IMR-90 (cell line): ENCODE measurements around the gene CCNG1. TPM values are rescaled to one million over a fixed set of nuclear protein-coding genes. Genes with fewer than 3 reads are reported as not detected.

Source experiments
- ATAC-seq: fragments of 200-7000 bp; cut with Tn5 transposase; 2 replicates; pipeline ENCODE4 v1.9.1; 2020; ENCODE audit warnings: low read depth, mild to moderate bottlenecking, moderate library complexity
- BruUV-seq: library from RNA; stranded (reverse); fragments of 400-500 nt; replicated peaks from 2 replicates; lab custom pipeline; 2021; lab: Mats Ljungman, UMichigan
- CTCF ChIA-PET: fragments of 300-600 bp; formaldehyde crosslinking; extraction: SDS; loops from one replicate; lab custom pipeline; 2021; ENCODE audit warnings: antibody characterized with exemption; lab: Yijun Ruan, JAX
- POLR2A ChIA-PET: fragments of 300-600 bp; sonication (Branson Sonifier 250); formaldehyde crosslinking; loops from one replicate; lab custom pipeline; 2022; ENCODE audit warnings: antibody characterized with exemption; ENCODE audit not compliant: unreplicated experiment; lab: Charles Lee
- DNase-seq: peaks from one replicate; pipeline ENCODE4 v3.0.0; 2013
- H2AFZ ChIP-seq: replicated peaks from 2 replicates; pipeline ENCODE3; 2013; ENCODE audit warnings: low read length, mild to moderate bottlenecking; ENCODE audit not compliant: poor library complexity
- H2AK5ac ChIP-seq: 2 replicates; pipeline ENCODE4 v1.6.1; 2013; ENCODE audit warnings: low read depth, low read length, inconsistent platforms
- H2AK9ac ChIP-seq: replicated peaks from 2 replicates; pipeline ENCODE3; 2013; ENCODE audit warnings: mild to moderate bottlenecking, low read depth, low read length, moderate library complexity; ENCODE audit not compliant: poor library complexity
- H2BK120ac ChIP-seq: 2 replicates; pipeline ENCODE4 v1.6.1; 2013; ENCODE audit warnings: low read depth, low read length, inconsistent platforms
- H2BK15ac ChIP-seq: 3 replicates; pipeline ENCODE4 v1.6.1; 2013; ENCODE audit warnings: low read depth, low read length, inconsistent platforms
- H2BK20ac ChIP-seq: 2 replicates; pipeline ENCODE4 v1.6.1; 2013; ENCODE audit warnings: low read depth, mild to moderate bottlenecking, inconsistent platforms, low read length, moderate library complexity
- H2BK5ac ChIP-seq: 2 replicates; pipeline ENCODE4 v1.6.1; 2013; ENCODE audit warnings: mild to moderate bottlenecking, low read depth, low read length, inconsistent platforms; ENCODE audit not compliant: poor library complexity, severe bottlenecking
- H3K14ac ChIP-seq: replicated peaks from 2 replicates; pipeline ENCODE4 v1.6.1; 2013; ENCODE audit warnings: low read depth, low read length, inconsistent platforms
- H3K18ac ChIP-seq: 2 replicates; pipeline ENCODE4 v1.6.1; 2013; ENCODE audit warnings: low read depth, low read length, control low read depth
- H3K23ac ChIP-seq: 2 replicates; pipeline ENCODE4 v1.6.1; 2013; ENCODE audit warnings: low read depth, low read length, inconsistent platforms
- H3K27ac ChIP-seq: 2 replicates; pipeline ENCODE4 v1.5.1; 2013; ENCODE audit warnings: mild to moderate bottlenecking, control low read depth, low read length; ENCODE audit not compliant: insufficient read depth
- H3K27me3 ChIP-seq: 2 replicates; pipeline ENCODE4 v1.6.1; 2013; ENCODE audit warnings: low read length; ENCODE audit not compliant: control insufficient read depth, insufficient read depth
- H3K36me3 ChIP-seq: 2 replicates; pipeline ENCODE4 v1.6.1; 2013; ENCODE audit warnings: low read length, mixed read lengths; ENCODE audit not compliant: control insufficient read depth, insufficient read depth
- H3K4ac ChIP-seq: 2 replicates; pipeline ENCODE4 v1.6.1; 2013; ENCODE audit warnings: low read depth, low read length, inconsistent platforms
- H3K4me1 ChIP-seq: 2 replicates; pipeline ENCODE4 v1.6.1; 2013; ENCODE audit warnings: low read length, mixed read lengths; ENCODE audit not compliant: control insufficient read depth, insufficient read depth
- H3K4me2 ChIP-seq: 2 replicates; pipeline ENCODE4 v1.6.1; 2013; ENCODE audit warnings: low read depth, mild to moderate bottlenecking, control low read depth, low read length, moderate library complexity
- H3K4me3 ChIP-seq: 2 replicates; pipeline ENCODE4 v1.5.1; 2013; ENCODE audit warnings: low read depth, mild to moderate bottlenecking, control low read depth, low read length, moderate library complexity; ENCODE audit not compliant: insufficient read depth
- H3K56ac ChIP-seq: 2 replicates; pipeline ENCODE4 v1.6.1; 2013; ENCODE audit warnings: low read length, inconsistent platforms; ENCODE audit not compliant: insufficient read depth; ENCODE audit errors: extremely low read depth
- H3K79me1 ChIP-seq, 2 experiments: 2 replicates each; pipeline ENCODE4 v1.6.1; 2013; ENCODE audit warnings: low read length in 2 of 2, inconsistent platforms in 1 of 2, low read depth in 1 of 2
- H3K9ac ChIP-seq: 2 replicates; pipeline ENCODE4 v1.6.1; 2013; ENCODE audit warnings: low read depth, low read length, control low read depth
- H3K9me1 ChIP-seq: 2 replicates; pipeline ENCODE4 v1.6.1; 2013; ENCODE audit warnings: low read length, inconsistent platforms; ENCODE audit not compliant: insufficient read depth
- H3K9me3 ChIP-seq: 2 replicates; pipeline ENCODE4 v1.6.1; 2013; ENCODE audit warnings: low read length; ENCODE audit not compliant: control insufficient read depth, insufficient read depth
- H4K20me1 ChIP-seq: 2 replicates; pipeline ENCODE4 v1.6.1; 2013; ENCODE audit warnings: low read length, inconsistent platforms; ENCODE audit not compliant: insufficient read depth
- H4K5ac ChIP-seq: 2 replicates; pipeline ENCODE4 v1.6.1; 2013; ENCODE audit warnings: mild to moderate bottlenecking, low read depth, low read length, control low read depth
- H4K8ac ChIP-seq, 2 experiments: 2 replicates each; pipeline ENCODE4 v1.6.1; 2013; ENCODE audit warnings: low read depth in 2 of 2, low read length in 2 of 2, control low read depth in 1 of 2, inconsistent platforms in 1 of 2
- H4K91ac ChIP-seq: 2 replicates; pipeline ENCODE4 v1.6.1; 2013; ENCODE audit warnings: low read depth, low read length, inconsistent platforms; ENCODE audit not compliant: insufficient read depth
- CEBPB ChIP-seq: IDR thresholded peaks from 2 replicates; pipeline ENCODE4 v1.6.1; 2012; ENCODE audit warnings: low read depth, low read length, improper control_type of control experiment
- FOS ChIP-seq: fragments of 150-350 bp; IDR thresholded peaks from 2 replicates; pipeline ENCODE4 v1.6.1; 2016; ENCODE audit warnings: low read depth, low read length
- SMC3 ChIP-seq: fragments of 150-350 bp; IDR thresholded peaks from 2 replicates; pipeline ENCODE4 v1.6.1; 2016; ENCODE audit warnings: low read depth, mild to moderate bottlenecking, antibody characterized with exemption, low read length, moderate library complexity
- WGBS, 2 experiments: methylation state at CpG; one replicate each; pipeline versions ENCODE4 v1.1.5 to v1.1.7; 2013; ENCODE audit warnings: missing lambda C conversion rate in 2 of 2; ENCODE audit not compliant: insufficient read length in 1 of 2; ENCODE audit errors: extremely low coverage in 2 of 2; 5-methylcytosine and 5-hydroxymethylcytosine counted together
- dilution Hi-C: fragments of 300-500 bp; cut with HindIII; formaldehyde crosslinking; loops from one replicate; pipeline ENCODE4 v1.14.3; 2018; ENCODE audit warnings: low sequenced_read_pairs; ENCODE audit not compliant: unreplicated experiment
- in situ Hi-C: fragments of 300-500 bp; cut with MboI; formaldehyde crosslinking; loops from 3 replicates; pipeline ENCODE4 v1.14.3; 2019; ENCODE audit warnings: low sequenced_read_pairs, inconsistent platforms, mixed read lengths
- intact Hi-C: fragments of 100-400 bp; cut with micrococcal nuclease; formaldehyde crosslinking; loops from 2 replicates; pipeline ENCODE4 v1.10.0; 2022
- polyA plus RNA-seq, 3 experiments: library from polyadenylated mRNA; depleted of rRNA; stranded (reverse); fragments of >200 nt; gene quantifications; 2 replicates each; pipeline ENCODE4 v1.2.3, GENCODE V29; 2012; ENCODE audit warnings: low replicate concordance in 1 of 3
- total RNA-seq: library from RNA; depleted of rRNA; stranded (reverse); fragments of >200 nt; gene quantifications from 2 replicates; pipeline ENCODE4 v1.2.3, GENCODE V29; 2012

Gene CCNG1
- total and polyA plus RNA-seq, 2 of the 4 experiments (the other 2 are of a cell fraction), result 72.0 to 382 TPM

DNA sequence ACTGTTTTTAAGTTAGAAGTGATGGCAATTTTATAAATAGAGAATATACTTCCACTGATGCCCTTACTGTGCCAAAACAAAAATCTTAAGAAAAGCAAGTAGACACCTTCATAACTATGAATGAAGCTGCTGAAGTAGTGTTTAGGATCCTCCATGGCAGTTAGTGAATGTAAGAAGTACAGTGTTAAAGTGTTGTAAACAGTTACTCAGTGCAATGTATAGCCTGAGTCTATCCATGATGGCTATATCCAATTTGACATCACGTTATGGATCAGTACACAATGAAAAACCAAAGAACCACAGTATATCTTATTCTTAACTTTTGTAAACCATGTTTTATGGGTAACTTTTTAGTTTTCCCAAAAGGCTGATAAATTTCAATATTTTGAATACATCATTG lies 7.1 kb downstream of the CCNG1 start:
- peaks cover 5% of the 10 kb centered on the region; the same call in 1 of the 2 replicates for H4K20me1 ChIP-seq
- no peaks in the 10 kb centered on the region for H3K9me1 ChIP-seq
- in situ Hi-C loops, result no loop called here
- no peak overlapping the region for H3K27ac ChIP-seq
- H3K14ac ChIP-seq, result no peak overlapping the region
- no peak overlapping the region for H4K5ac ChIP-seq
- H3K9me3 ChIP-seq, result no peaks in the 10 kb centered on the region
- BruUV-seq, result no TSS peak
- H2AK5ac ChIP-seq, result no peak overlapping the region
- no peak overlapping the region for H2BK5ac ChIP-seq
- H2BK120ac ChIP-seq, result no peak overlapping the region
- H3K4me3 ChIP-seq, result no peak overlapping the region
- no peak overlapping the region for H3K4ac ChIP-seq
- no peaks in the 10 kb centered on the region for H3K27me3 ChIP-seq
- no peak overlapping the region for H3K9ac ChIP-seq
- H4K91ac ChIP-seq, result no peak overlapping the region
- no peak overlapping the region for H2AK9ac ChIP-seq
- no peak for ATAC-seq
- no CpG with 5 or more reads among the region's 1 CpG for WGBS, 2 experiments
- peaks cover 40% of the 10 kb centered on the region for H3K36me3 ChIP-seq
- no peak for DNase-seq
- no peak overlapping the region for H2BK15ac ChIP-seq
- H4K8ac ChIP-seq, result no peak overlapping the region
- no peak for TF ChIP-seq CEBPB
- TF ChIP-seq SMC3, result no peak
- TF ChIP-seq FOS, result no peak
- H3K18ac ChIP-seq, result no peak overlapping the region
- ChIA-PET CTCF (no interaction called here), POLR2A (no interaction called here)
- H3K56ac ChIP-seq, result no peak overlapping the region
- dilution Hi-C loops, result no loop called here
- peaks cover 16 to 20% of the 10 kb centered on the region in 2 experiments for H3K79me1 ChIP-seq
- intact Hi-C loops, result no loop called here
- no peak overlapping the region for H3K23ac ChIP-seq
- H2BK20ac ChIP-seq, result no peak overlapping the region
- H2AFZ ChIP-seq, result no peak overlapping the region
- H3K4me2 ChIP-seq, result no peak overlapping the region
- no peaks in the 10 kb centered on the region for H3K4me1 ChIP-seq
